ENCODE data around the gene BICRA. TPM values are rescaled to one million over a fixed set of nuclear protein-coding genes. Genes with fewer than 3 reads are reported as not detected.
"Not testable (repeated sequence)": the region's sequence is repeated elsewhere in the genome, so short reads cannot be mapped to it uniquely, and the experiment has no call there.

The BICRA gene
- total RNA-seq, 1 donor from 2014 or later, result 18.3 TPM

DNA sequence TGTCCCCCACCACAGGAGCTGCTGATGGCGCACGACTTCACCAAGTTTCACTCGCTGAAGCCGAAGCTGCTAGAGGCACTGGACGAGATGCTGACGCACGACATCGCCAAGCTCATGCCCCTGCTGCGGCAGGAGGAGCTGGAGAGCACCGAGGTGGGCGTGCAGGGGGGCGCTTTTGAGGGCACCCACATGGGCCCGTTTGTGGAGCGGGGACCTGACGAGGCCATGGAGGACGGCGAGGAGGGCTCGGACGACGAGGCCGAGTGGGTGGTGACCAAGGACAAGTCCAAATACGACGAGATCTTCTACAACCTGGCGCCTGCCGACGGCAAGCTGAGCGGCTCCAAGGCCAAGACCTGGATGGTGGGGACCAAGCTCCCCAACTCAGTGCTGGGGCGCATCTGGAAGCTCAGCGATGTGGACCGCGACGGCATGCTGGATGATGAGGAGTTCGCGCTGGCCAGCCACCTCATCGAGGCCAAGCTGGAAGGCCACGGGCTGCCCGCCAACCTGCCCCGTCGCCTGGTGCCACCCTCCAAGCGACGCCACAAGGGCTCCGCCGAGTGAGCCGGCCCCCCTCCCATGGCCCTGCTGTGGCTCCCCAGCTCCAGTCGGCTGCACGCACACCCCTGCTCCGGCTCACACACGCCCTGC lies 132.1 kb downstream of the BICRA start:
- DNase-seq, result no peak
- TF ChIP-seq, protein P1, sequence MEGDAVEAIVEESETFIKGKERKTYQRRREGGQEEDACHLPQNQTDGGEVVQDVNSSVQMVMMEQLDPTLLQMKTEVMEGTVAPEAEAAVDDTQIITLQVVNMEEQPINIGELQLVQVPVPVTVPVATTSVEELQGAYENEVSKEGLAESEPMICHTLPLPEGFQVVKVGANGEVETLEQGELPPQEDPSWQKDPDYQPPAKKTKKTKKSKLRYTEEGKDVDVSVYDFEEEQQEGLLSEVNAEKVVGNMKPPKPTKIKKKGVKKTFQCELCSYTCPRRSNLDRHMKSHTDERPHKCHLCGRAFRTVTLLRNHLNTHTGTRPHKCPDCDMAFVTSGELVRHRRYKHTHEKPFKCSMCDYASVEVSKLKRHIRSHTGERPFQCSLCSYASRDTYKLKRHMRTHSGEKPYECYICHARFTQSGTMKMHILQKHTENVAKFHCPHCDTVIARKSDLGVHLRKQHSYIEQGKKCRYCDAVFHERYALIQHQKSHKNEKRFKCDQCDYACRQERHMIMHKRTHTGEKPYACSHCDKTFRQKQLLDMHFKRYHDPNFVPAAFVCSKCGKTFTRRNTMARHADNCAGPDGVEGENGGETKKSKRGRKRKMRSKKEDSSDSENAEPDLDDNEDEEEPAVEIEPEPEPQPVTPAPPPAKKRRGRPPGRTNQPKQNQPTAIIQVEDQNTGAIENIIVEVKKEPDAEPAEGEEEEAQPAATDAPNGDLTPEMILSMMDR (IDR thresholded peaks at IDR 0.05), result no peak
- Histone ChIP-seq H3K27ac (no peak overlapping the region), H3K9me3 (no peaks in the 10 kb centered on the region), H3K4me3 (no peak overlapping the region), H3K27me3 (ENCODE audit: low read depth) (no peaks in the 10 kb centered on the region), H3K4me1 (peaks cover 29% of the 10 kb centered on the region), H3K36me3 (peaks cover 53% of the 10 kb centered on the region)
- intact Hi-C loops (cut with DNase I), result no loop called here
- ATAC-seq, result no peak

DNA sequence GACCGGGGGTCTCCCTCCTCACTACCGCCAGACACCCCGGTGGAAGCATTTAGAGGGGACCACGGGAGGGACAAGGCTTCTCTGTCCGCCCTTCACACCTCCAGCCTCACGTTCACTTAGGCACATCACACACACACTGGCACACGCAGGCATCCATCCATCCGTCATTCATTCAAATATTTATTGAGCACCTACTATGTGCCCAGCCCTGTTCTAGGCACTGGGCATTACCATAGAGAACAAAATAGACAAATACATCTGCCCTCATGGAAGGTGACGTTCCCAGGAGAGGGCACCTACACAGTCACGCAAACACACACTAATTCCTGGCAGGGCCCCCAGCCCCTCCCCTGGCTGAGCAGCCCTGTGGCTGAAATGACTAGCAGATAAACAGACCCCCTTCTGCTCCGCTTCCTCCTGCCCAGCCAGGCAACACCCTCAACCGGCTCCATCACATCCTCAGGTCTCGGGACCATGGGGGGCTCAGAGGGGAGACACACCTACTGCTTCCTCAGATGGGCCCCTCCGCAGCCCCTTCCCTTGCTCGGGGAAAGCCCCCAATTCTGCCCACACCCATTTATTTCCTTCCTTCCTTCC lies 132.7 kb downstream of the BICRA start:
- intact Hi-C loops (cut with DNase I), result no loop called here

DNA sequence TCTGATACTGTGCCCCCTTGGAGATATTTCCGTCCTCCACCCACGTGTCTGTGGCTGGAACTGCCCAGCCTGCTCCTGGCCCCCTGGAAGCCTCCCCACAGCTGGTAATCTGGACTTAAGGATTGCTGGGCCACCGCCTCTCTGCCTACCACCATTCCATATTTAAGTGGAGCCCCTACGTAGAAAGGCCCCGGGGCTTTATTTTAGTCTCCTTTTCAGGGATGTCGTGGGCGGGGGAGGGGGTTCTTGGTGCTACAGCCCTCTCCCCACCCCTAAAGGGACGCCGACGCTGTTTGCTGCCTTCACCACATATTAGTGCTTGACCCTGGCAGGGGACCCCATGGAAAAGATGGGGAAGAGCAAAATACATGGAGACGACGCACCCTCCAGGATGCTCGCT lies 133.7 kb downstream of the BICRA start:
- Histone ChIP-seq H3K27me3 (ENCODE audit: low read depth) (no peaks in the 10 kb centered on the region), H3K36me3 (peaks cover 57% of the 10 kb centered on the region), H3K9me3 (no peaks in the 10 kb centered on the region), H3K4me1 (peaks cover 42% of the 10 kb centered on the region), H3K4me3 (peak overlapping the region; percentile 55), H3K27ac (peak overlapping the region; percentile 96)
- TF ChIP-seq, protein P1 (IDR thresholded peaks at IDR 0.05), result no peak
- intact Hi-C loops (cut with DNase I), result no loop called here
- ATAC-seq (no peak), DNase-seq (no peak)

More for the DNA sequence above, 132.7 kb downstream of the BICRA start:
- H3K4me1 ChIP-seq, result peaks cover 35% of the 10 kb centered on the region
- H3K36me3 ChIP-seq, result peaks cover 51% of the 10 kb centered on the region
- no peak for DNase-seq
- H3K27me3 ChIP-seq (ENCODE audit: low read depth), result no peaks in the 10 kb centered on the region
- no peak overlapping the region for H3K4me3 ChIP-seq
- TF ChIP-seq, protein P1 (IDR thresholded peaks at IDR 0.05), result no peak
- peak overlapping the region; percentile 96 for H3K27ac ChIP-seq
- no peak for ATAC-seq
- H3K9me3 ChIP-seq, result no peaks in the 10 kb centered on the region

DNA sequence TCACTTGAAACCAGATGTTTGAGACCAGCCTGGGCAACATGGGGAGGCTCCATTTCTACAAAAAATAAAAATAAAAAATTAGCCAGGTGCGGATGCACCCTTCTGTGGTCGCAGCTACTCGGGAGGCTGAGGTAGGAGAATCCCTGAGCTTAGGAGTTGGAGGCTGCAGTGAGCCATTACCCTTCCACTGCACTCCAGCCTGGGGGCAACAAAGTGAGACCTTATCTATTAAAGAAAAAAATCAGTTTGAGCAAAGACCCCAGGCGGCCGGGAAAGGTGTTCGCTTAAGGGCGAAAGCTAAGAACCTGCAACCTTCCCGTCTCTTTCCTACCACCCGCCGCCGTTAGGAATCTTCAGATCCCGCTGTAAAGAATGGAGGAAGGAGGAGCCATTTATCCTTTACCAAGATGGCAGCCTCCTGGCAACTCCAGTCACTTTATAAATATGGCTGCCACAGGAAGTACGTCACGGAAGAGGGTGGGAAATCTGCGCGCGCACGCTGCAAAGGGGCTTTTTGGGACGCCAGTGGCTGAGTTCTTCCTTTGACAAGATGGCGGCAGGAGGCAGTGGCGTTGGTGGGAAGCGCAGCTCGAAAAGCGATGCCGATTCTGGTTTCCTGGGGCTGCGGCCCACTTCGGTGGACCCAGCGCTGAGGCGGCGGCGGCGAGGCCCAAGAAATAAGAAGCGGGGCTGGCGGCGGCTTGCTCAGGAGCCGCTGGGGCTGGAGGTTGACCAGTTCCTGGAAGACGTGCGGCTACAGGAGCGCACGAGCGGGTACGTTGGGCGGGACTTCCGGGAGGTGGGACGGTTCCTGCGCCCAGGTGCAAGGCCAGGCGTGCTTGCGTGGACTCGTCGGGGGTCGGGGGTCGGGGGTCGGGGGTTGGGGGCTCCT lies 136.3 kb downstream of the BICRA start, which contains the start of gene NOP53:
TSS of gene NOP53 (plus strand) at position 537 of the 892 bp plus-strand sequence. CDS start at position 551, 14 bp downstream.
- H3K4me3 ChIP-seq, result peak within 1 kb of the TSS; percentile 77
- intact Hi-C loops (cut with DNase I), result no loop called here
- H3K36me3 ChIP-seq, result peaks cover 60% of the 10 kb centered on the region
- no peaks in the 10 kb centered on the region for H3K9me3 ChIP-seq
- H3K4me1 ChIP-seq, result peaks cover 42% of the 10 kb centered on the region
- peak within 1 kb of the TSS; percentile 96 for H3K27ac ChIP-seq
- DNase-seq (peak; percentile 95), ATAC-seq (peak; percentile 78 to 79)
- H3K27me3 ChIP-seq (ENCODE audit: low read depth), result no peaks in the 10 kb centered on the region
- TF ChIP-seq, protein P1 (IDR thresholded peaks at IDR 0.05), result no peak

DNA sequence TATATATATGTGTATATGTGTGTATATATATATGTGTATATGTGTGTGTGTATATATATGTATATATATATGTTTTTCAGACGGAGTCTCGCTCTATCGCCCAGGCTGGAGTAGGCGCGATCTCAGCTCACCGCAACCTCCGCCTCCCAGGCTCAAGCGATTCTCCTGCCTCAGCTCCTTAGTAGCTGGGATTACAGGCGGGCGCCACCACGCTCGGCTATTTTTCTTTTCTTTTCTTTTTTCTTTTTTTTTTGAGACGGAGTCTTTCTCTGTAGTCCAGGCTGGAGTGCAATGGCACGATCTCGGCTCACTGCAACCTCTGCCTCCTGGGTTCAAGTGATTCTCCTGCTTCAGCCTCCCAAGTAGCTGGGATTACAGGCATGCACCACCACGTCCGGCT lies 137.2 kb downstream of the BICRA start:
- H3K27me3 ChIP-seq (ENCODE audit: low read depth); DNase-seq; intact Hi-C loops (cut with DNase I); ATAC-seq; H3K9me3 ChIP-seq: not testable (repeated sequence)
- peak overlapping the region; percentile 96 for H3K27ac ChIP-seq
- H3K4me3 ChIP-seq, result peak overlapping the region; percentile 77
- peaks cover 42% of the 10 kb centered on the region for H3K4me1 ChIP-seq
- H3K36me3 ChIP-seq, result peaks cover 60% of the 10 kb centered on the region

Data from lower lobe of right lung (tissue), 2 donors.